ENCODE measurements around the gene GLI1. TPM values are rescaled to one million over a fixed set of nuclear protein-coding genes. Genes with fewer than 3 reads are reported as not detected.

The GLI1 gene
- total RNA-seq, 1 experiment from 2014 or later: 22.4 TPM

DNA sequence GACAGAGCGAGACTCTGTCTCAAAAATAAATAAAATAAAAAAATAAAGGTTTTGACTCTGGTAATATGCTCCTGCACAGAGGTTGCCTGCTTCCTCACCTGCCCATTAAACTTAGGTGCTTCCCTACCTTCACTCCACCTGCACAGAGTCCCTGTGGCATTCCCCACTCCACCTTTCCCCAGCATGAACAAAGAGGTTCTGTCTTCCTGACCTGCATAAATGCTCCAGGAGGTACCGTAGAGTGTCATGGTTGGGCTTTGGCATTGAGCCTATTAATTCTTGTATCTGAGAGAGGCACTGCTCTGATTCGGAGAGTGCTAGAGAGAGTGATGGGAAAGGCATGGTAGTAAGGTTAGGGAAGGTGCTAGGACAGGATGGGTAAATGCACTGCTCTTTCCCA, 13.8 kb downstream of the GLI1 start:
- intact Hi-C loops (cut with micrococcal nuclease; ENCODE audit: unreplicated experiment): no loop called here
- H3K4me3 ChIP-seq (ENCODE audit: low read depth, low read length, poor library complexity, severe bottlenecking): no peak overlapping the region
- TF ChIP-seq, protein P1, sequence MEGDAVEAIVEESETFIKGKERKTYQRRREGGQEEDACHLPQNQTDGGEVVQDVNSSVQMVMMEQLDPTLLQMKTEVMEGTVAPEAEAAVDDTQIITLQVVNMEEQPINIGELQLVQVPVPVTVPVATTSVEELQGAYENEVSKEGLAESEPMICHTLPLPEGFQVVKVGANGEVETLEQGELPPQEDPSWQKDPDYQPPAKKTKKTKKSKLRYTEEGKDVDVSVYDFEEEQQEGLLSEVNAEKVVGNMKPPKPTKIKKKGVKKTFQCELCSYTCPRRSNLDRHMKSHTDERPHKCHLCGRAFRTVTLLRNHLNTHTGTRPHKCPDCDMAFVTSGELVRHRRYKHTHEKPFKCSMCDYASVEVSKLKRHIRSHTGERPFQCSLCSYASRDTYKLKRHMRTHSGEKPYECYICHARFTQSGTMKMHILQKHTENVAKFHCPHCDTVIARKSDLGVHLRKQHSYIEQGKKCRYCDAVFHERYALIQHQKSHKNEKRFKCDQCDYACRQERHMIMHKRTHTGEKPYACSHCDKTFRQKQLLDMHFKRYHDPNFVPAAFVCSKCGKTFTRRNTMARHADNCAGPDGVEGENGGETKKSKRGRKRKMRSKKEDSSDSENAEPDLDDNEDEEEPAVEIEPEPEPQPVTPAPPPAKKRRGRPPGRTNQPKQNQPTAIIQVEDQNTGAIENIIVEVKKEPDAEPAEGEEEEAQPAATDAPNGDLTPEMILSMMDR (conservative IDR thresholded peaks at IDR 0.05; ENCODE audit: low read depth, low read length): no peak
- no peak for TF ChIP-seq EZH2 (IDR thresholded peaks at IDR 0.05; ENCODE audit: borderline replicate concordance, low read depth, low read length, poor library complexity, severe bottlenecking)
- no peak overlapping the region for H3K27ac ChIP-seq (ENCODE audit: low read depth, low read length, poor library complexity, severe bottlenecking)
- no peaks in the 10 kb centered on the region for H3K9me3 ChIP-seq (ENCODE audit: low read depth, low read length, poor library complexity, severe bottlenecking)
- DNase-seq (ENCODE audit: low spot score): no peak
- peaks cover 29% of the 10 kb centered on the region for H3K27me3 ChIP-seq (replicated peaks; ENCODE audit: insufficient read depth, low read depth, low read length, poor library complexity)
- no peaks in the 10 kb centered on the region for H3K4me1 ChIP-seq (ENCODE audit: insufficient read depth, low read length, poor library complexity, severe bottlenecking)
- no TSS peak for BruUV-seq (replicated peaks)
- POLR2A ChIA-PET (ENCODE audit: low non-redundant PET): interaction anchor here (0.7 kb wide), 1 partner anchor 26 kb away, joined by 3 read pairs; no protein-coding TSS in a partner anchor
- CTCF ChIA-PET: no interaction called here
- H3K36me3 ChIP-seq (ENCODE audit: insufficient read depth, low read length, poor library complexity, severe bottlenecking): no peaks in the 10 kb centered on the region

DNA sequence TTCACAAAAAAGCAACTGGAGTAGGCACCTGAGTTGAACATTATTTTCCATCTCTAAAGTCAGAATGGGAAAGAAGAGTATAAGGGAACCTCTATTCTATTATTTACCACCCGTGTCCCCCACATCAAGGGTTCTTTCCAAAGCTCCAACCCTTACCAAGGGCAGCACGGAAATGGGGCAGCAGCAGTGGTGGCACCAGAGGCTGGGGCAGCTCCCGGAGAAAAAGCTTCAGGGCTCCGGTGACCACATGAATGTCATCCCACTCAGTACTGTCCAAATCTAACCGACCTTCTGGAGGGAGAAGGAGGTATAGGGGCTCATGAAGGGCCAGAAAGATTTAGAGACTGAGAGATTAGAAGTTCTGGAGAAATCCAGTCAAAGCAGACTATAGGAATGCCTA, 14.3 kb downstream of the GLI1 start:
- no peak for TF ChIP-seq EZH2 (IDR thresholded peaks at IDR 0.05; ENCODE audit: borderline replicate concordance, low read depth, low read length, poor library complexity, severe bottlenecking)
- TF ChIP-seq, protein P1 (conservative IDR thresholded peaks at IDR 0.05; ENCODE audit: low read depth, low read length): no peak
- peaks cover 29% of the 10 kb centered on the region for H3K27me3 ChIP-seq (replicated peaks; ENCODE audit: insufficient read depth, low read depth, low read length, poor library complexity)
- no peaks in the 10 kb centered on the region for H3K4me1 ChIP-seq (ENCODE audit: insufficient read depth, low read length, poor library complexity, severe bottlenecking)
- CTCF ChIA-PET: no interaction called here
- H3K4me3 ChIP-seq (ENCODE audit: low read depth, low read length, poor library complexity, severe bottlenecking): no peak overlapping the region
- no peak overlapping the region for H3K27ac ChIP-seq (ENCODE audit: low read depth, low read length, poor library complexity, severe bottlenecking)
- POLR2A ChIA-PET (ENCODE audit: low non-redundant PET): interaction anchor here (0.7 kb wide), 1 partner anchor 26 kb away, joined by 3 read pairs; no protein-coding TSS in a partner anchor
- no peaks in the 10 kb centered on the region for H3K36me3 ChIP-seq (ENCODE audit: insufficient read depth, low read length, poor library complexity, severe bottlenecking)
- intact Hi-C loops (cut with micrococcal nuclease; ENCODE audit: unreplicated experiment): no loop called here
- H3K9me3 ChIP-seq (ENCODE audit: low read depth, low read length, poor library complexity, severe bottlenecking): no peaks in the 10 kb centered on the region
- BruUV-seq (replicated peaks): no TSS peak
- no peak for DNase-seq (ENCODE audit: low spot score)

DNA sequence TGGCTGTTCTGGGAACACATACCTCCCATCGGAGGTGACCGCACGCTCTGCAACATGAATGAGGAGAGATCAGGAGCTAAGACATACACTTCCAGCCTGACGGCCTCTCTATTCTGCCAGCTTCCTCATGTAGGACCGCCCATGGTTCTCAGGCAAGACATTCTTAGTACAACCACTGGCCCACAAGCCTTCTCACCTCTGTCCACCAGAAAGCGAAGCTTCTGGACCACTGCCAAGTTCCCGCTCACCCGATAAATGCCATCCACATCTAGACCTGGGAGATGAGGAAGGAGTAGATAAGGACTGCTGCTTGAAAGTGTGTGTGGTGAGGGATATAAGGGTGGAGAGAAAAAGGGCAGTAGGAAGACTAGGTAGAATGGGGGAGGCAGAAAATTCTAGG, 14.8 kb downstream of the GLI1 start:
- BruUV-seq (replicated peaks): no TSS peak
- ChIA-PET CTCF (no interaction called here), POLR2A (ENCODE audit: low non-redundant PET) (no interaction called here)
- no peak overlapping the region for H3K4me3 ChIP-seq (ENCODE audit: low read depth, low read length, poor library complexity, severe bottlenecking)
- no peaks in the 10 kb centered on the region for H3K9me3 ChIP-seq (ENCODE audit: low read depth, low read length, poor library complexity, severe bottlenecking)
- no peak for DNase-seq (ENCODE audit: low spot score)
- TF ChIP-seq EZH2 (IDR thresholded peaks at IDR 0.05; ENCODE audit: borderline replicate concordance, low read depth, low read length, poor library complexity, severe bottlenecking): no peak
- TF ChIP-seq, protein P1 (conservative IDR thresholded peaks at IDR 0.05; ENCODE audit: low read depth, low read length): no peak
- H3K36me3 ChIP-seq (ENCODE audit: insufficient read depth, low read length, poor library complexity, severe bottlenecking): no peaks in the 10 kb centered on the region
- H3K27ac ChIP-seq (ENCODE audit: low read depth, low read length, poor library complexity, severe bottlenecking): no peak overlapping the region
- intact Hi-C loops (cut with micrococcal nuclease; ENCODE audit: unreplicated experiment): no loop called here
- H3K27me3 ChIP-seq (replicated peaks; ENCODE audit: insufficient read depth, low read depth, low read length, poor library complexity): peaks cover 29% of the 10 kb centered on the region
- no peaks in the 10 kb centered on the region for H3K4me1 ChIP-seq (ENCODE audit: insufficient read depth, low read length, poor library complexity, severe bottlenecking)
